ENCODE measurements around the gene MAMLD1. TPM values are rescaled to one million over a fixed set of nuclear protein-coding genes. Genes with fewer than 3 reads are reported as not detected.

MAMLD1 gene
- total RNA-seq, 4 donors from 2014 or later: 0.38 to 2.5 (median 0.75) TPM

GRCh38 chrX:150324035-150324728 is 38.9 kb upstream of the MAMLD1 start:
- H3K27me3 ChIP-seq: no peaks in the 10 kb centered on the region
- TF ChIP-seq, protein P1, sequence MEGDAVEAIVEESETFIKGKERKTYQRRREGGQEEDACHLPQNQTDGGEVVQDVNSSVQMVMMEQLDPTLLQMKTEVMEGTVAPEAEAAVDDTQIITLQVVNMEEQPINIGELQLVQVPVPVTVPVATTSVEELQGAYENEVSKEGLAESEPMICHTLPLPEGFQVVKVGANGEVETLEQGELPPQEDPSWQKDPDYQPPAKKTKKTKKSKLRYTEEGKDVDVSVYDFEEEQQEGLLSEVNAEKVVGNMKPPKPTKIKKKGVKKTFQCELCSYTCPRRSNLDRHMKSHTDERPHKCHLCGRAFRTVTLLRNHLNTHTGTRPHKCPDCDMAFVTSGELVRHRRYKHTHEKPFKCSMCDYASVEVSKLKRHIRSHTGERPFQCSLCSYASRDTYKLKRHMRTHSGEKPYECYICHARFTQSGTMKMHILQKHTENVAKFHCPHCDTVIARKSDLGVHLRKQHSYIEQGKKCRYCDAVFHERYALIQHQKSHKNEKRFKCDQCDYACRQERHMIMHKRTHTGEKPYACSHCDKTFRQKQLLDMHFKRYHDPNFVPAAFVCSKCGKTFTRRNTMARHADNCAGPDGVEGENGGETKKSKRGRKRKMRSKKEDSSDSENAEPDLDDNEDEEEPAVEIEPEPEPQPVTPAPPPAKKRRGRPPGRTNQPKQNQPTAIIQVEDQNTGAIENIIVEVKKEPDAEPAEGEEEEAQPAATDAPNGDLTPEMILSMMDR (IDR thresholded peaks at IDR 0.05): no peak
- TF ChIP-seq POLR2A (IDR thresholded peaks at IDR 0.05): no peak
- no peaks in the 10 kb centered on the region for H3K9me3 ChIP-seq
- H3K4me3 ChIP-seq: no peak overlapping the region
- H3K27ac ChIP-seq: no peak overlapping the region
- DNase-seq: no peak
- no peaks in the 10 kb centered on the region for H3K36me3 ChIP-seq
- no peaks in the 10 kb centered on the region for H3K4me1 ChIP-seq

- DNase-seq: no peak
- H3K9me3 ChIP-seq: no peaks in the 10 kb centered on the region
- TF ChIP-seq POLR2A (IDR thresholded peaks at IDR 0.05): no peak
- no peak overlapping the region for H3K27ac ChIP-seq
- no peak overlapping the region for H3K4me3 ChIP-seq
- H3K4me1 ChIP-seq: no peaks in the 10 kb centered on the region
- H3K27me3 ChIP-seq: no peaks in the 10 kb centered on the region
- no peaks in the 10 kb centered on the region for H3K36me3 ChIP-seq
Observed at GRCh38 chrX:150324919-150325318, 38.2 kb upstream of the MAMLD1 start.

- H3K4me1 ChIP-seq: no peaks in the 10 kb centered on the region
- no peak overlapping the region for H3K4me3 ChIP-seq
- TF ChIP-seq, protein P1 (IDR thresholded peaks at IDR 0.05): no peak
- no peak for TF ChIP-seq POLR2A (IDR thresholded peaks at IDR 0.05)
- H3K27me3 ChIP-seq: no peaks in the 10 kb centered on the region
- H3K27ac ChIP-seq: no peak overlapping the region
- H3K36me3 ChIP-seq: no peaks in the 10 kb centered on the region
- no peak for DNase-seq
- H3K9me3 ChIP-seq: no peaks in the 10 kb centered on the region
Observed at GRCh38 chrX:150326541-150327247, 36.4 kb upstream of the MAMLD1 start.

- Histone ChIP-seq H3K9me3 (no peaks in the 10 kb centered on the region), H3K4me3 (no peak overlapping the region), H3K27ac (no peak overlapping the region), H3K27me3 (no peaks in the 10 kb centered on the region), H3K36me3 (no peaks in the 10 kb centered on the region), H3K4me1 (no peaks in the 10 kb centered on the region)
- TF ChIP-seq, protein P1 (IDR thresholded peaks at IDR 0.05): no peak
- TF ChIP-seq POLR2A (IDR thresholded peaks at IDR 0.05): no peak
- DNase-seq: no peak
Observed at GRCh38 chrX:150329282-150329681, 33.8 kb upstream of the MAMLD1 start.

DNA sequence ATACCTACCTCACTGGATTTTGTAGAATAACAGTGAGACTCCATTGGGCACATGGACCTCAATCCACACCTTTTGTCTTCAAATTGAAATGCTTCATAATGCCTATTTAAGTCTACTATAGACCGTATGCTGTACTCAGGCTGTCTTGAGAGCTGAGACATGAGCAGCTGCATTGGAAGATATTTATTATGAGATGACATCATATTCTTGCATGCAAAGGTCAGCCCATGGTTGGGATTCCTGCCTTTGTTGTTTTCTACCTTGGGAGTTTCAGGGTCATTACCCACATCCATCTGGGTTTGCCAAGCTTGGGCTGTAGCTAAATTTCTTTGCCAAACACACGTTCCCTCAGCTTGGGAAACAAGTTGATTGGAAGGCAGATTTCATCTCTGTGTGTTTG is 33.2 kb upstream of the MAMLD1 start:
- Histone ChIP-seq H3K36me3 (no peaks in the 10 kb centered on the region), H3K27ac (no peak overlapping the region), H3K9me3 (no peaks in the 10 kb centered on the region), H3K4me3 (no peak overlapping the region), H3K4me1 (no peaks in the 10 kb centered on the region), H3K27me3 (no peaks in the 10 kb centered on the region)
- no peak for DNase-seq
- no peak for TF ChIP-seq POLR2A (IDR thresholded peaks at IDR 0.05)
- TF ChIP-seq, protein P1 (IDR thresholded peaks at IDR 0.05): no peak

GRCh38 chrX:150332023-150332422 is 31.1 kb upstream of the MAMLD1 start:
- H3K4me3 ChIP-seq: no peak overlapping the region
- H3K9me3 ChIP-seq: no peaks in the 10 kb centered on the region
- no peaks in the 10 kb centered on the region for H3K27me3 ChIP-seq
- H3K36me3 ChIP-seq: no peaks in the 10 kb centered on the region
- no peak overlapping the region for H3K27ac ChIP-seq
- no peak for DNase-seq
- no peaks in the 10 kb centered on the region for H3K4me1 ChIP-seq
- no peak for TF ChIP-seq POLR2A (IDR thresholded peaks at IDR 0.05)
- TF ChIP-seq, protein P1 (IDR thresholded peaks at IDR 0.05): no peak

Data from Peyer's patch (tissue), 4 donors.